Stimulated activated CD4-positive, alpha-beta T cell treated with anti-CD3 and anti-CD28 coated beads, Interleukin-12 subunit alpha, Interleukin-12 subunit beta, amount 100 ng/mL, for 48 hours (primary cell): ENCODE measurements around the gene NUP98.
"Not testable (repeated sequence)": the region's sequence is repeated elsewhere in the genome, so short reads cannot be mapped to it uniquely, and the experiment has no call there.

Experiments
- DNase-seq, 3 donors: peaks; one replicate each; pipeline ENCODE4 v3.0.0-alpha.2; 2020; ENCODE audit warnings: low read depth in 2 of 3, low spot score in 1 of 3

The NUP98 gene

DNA sequence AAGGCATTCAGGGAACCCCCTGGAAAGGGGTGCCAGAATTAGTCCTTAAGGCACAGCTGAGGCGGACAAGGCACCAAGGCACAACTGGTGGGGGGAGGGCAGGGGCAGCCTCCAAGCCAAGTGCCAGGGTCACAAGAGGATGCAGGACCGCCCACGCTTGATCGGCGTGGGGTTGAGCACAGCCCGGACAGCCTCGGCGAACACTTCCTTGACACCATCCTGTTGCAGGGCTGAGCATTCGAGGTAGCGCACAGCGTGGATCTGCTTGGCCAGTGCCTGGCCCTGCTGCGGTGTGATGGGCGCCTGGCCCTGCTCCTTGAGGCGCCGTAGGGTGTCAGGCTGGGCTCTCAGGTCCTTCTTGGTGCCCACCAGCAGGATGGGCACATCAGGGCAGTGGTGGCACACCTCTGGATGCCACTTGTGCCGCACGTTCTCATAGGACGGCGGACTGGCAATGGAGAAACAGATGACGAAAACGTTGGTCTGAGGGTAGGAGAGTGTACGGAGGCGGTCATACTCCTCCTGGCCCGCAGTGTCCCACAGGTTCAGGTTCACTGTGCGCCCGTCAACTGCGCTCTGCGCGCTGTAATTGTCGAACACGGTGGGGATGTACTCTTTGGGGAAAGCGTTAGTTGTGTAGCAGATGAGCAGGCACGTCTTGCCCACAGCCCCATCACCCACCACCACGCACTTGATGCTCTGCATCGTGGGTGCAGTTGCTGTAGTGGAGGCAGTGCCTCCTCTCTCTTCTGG, 30.3 kb upstream of the NUP98 start:
- DNase-seq, result no peak

DNA sequence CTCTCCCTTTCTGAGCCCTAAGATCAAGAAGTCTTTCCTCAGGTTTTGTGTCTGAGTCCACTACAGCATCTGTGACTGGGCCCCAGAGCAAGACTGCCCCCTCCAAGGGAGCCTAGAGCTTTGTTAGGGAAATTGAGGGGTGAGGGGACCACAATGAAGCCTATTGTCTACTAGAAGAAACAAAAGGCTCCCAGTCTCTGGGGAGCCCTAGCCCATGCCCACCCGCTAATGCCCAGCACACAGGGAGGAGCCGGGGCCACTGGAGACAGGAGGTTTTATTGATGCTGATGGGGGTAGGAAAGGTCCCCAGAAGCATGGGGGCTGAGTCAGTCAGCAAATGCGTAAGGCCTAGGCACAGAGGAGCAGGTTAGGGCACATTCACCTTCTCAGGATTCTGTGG, 29.4 kb upstream of the NUP98 start:
- DNase-seq, result no peak

DNA sequence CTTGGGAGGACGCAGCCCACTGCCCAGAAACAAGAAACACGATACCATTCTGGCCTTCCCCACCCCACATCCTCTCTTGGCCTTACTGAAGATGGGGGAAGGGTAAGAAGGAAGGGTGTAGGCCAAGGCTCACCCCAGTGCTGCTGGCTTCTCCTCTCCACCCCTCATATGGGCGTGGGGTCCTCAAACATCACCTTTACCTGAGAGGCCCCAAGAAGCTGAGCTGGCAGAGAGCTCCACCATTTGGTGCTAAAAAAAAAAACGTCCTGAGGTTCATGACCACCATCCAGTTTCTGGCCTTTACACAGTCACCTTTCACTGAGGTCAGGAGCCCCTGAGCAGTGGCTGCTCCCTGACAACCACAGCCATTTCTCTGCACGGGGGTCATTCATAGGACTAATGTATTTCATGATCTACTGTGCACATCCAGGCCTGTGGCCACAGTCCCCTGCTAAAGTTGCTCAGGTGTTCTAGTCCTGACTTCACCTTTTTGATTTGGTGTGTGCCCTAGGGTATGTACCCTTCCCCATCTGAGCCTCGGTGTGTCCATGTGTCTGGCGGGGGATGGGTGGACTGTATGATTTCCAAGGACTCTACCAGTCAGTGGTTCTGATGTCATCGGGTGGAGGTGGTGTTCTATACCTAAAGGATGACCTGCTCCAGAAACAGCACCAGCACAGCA, 28.3 kb upstream of the NUP98 start:
- DNase-seq, result no peak

DNA sequence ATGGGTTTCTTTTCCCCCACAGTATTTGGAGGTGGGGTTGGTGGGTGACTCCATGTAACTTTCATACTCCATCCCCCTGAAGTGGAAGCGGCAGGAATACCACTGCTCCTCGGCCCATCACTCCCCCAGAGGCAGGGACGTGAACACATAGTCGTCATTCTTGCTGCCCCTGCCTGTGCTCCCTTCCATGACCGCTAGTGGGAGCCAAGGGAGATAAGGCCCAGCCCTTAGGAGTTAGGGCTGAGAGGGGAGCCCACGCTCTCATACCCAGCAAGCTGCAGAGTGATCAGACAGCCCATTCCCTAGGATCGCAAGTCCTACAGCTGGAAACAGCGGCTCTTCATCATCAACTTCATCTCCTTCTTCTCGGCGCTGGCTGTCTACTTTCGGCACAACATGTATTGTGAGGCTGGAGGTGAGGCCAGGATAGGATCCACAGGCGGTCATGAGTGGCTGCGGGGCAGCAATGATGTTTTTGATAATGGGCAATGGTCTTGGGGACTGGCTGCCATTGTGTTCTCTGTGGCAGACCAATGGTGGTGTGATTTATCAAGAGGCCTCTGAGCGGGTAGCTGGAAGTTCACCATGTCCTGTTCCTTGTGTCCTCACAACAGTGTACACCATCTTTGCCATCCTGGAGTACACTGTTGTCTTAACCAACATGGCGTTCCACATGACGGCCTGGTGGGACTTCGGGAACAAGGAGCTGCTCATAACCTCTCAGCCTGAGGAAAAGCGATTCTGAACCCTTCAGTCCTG, 27.5 kb upstream of the NUP98 start:
- DNase-seq, result peak; percentile 69 to 83 (median 76)

DNA sequence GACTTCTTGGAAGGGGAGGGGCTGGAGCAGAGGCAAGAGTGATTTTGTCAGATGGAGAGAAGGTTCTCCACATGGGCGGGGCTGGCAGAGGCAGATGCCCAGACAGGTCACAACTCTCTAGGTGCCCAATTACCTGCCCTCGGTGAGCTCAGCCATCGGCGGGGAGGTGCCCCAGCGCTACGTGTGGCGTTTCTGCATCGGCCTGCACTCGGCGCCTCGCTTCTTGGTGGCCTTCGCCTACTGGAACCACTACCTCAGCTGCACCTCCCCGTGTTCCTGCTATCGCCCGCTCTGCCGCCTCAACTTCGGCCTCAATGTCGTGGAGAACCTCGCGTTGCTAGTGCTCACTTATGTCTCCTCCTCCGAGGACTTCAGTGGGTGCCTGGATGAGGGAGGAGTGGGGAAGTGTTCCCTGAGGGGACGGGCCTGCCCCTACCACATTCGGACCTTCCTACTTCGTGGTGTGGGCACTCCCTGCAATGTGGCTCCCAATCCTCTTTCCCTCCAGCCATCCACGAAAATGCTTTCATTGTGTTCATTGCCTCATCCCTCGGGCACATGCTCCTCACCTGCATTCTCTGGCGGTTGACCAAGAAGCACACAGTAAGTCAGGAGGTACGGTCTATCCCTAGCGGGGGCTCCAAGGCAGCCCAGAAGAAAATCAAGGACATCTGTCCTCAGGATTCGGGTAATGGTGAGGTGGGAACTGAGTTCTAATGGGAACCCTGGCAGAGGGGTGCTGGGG, 26.6 kb upstream of the NUP98 start:
- DNase-seq, result no peak

DNA sequence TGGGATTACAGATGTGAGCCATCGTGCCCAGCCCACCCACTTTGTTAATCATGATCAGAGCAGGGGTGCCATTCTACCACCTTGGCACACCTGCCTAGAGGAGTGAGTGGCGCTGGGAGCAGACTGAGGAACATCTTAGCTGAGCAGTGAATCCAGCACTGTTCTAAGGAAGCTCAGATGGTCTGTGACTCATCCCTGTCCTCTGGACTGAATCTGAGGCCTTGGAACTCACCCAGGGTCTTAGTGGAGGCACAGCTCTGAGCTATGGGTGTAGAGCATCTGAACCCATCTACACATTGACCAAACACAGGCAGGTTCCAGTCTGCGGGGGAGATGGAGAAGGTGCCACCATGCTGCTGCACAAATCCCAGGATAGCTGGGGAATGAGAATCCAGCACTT, 25.9 kb upstream of the NUP98 start:
- DNase-seq, result no peak

DNA sequence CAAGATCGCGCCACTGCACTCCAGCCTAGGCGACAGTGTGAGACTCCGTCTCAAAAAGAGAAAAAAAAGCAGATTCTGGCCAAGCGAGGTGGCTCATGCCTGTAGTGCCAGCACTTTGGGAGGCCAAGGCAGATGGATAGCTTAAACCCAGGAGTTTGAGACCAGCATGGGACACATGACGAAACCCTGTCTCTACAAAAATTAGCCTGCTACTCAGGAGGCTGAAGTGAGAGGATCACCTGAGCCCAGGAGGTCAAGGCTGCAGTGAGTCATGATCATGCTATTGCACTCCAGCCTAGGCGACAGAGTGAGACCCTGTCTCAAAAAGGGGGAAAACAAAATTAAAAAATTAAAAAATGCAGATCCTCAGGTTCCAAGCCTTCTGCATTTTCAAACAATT, 25.0 kb upstream of the NUP98 start:
- DNase-seq, result no peak

DNA sequence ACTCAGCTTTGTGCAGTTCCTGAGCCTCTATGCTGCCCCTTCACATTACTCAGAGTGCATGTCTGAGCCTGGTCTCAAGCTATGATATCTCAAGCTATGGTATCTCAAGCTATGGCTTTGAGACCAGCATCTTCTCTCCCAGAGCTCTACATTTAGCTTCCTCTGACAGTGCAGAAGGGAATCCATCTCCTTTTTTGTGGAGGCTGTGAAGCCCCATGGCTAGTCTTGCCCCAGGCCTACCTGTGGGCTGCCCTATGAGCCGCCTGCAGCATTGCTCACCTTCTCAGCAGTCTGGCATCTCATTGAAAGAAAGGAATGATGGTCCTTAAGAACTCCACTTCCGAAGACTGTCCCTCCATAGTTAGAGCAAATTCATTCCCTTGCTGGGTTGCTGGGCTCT, 23.6 kb upstream of the NUP98 start:
- DNase-seq, result no peak

DNA sequence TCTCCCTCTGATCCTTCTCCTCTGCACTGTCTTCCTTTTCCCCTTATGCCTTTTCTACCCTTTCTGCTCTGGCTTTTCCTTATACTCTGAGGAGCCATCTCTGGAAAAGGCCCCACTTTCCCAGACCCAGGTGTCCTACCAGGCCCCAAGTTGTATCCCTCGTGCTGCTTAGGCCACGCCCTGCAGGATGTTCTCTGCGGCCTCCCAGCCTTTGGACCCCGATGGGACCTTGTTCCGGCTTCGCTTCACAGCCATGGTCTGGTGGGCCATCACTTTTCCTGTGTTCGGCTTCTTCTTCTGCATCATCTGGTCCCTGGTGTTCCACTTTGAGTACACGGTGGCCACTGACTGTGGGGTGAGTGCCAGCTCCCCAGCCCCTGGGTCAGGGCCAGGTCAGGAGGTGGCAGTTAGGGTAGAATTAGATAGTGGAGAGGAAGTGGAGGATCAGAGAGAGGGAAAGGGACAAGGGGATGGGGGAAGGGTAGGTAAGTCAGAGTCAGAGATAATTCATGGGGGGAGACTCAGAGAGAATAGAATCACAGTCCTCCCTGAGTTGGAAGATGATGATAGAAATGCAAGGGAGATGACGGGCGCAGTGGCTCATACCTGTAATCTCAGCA, 19.9 kb upstream of the NUP98 start:
- no peak for DNase-seq

DNA sequence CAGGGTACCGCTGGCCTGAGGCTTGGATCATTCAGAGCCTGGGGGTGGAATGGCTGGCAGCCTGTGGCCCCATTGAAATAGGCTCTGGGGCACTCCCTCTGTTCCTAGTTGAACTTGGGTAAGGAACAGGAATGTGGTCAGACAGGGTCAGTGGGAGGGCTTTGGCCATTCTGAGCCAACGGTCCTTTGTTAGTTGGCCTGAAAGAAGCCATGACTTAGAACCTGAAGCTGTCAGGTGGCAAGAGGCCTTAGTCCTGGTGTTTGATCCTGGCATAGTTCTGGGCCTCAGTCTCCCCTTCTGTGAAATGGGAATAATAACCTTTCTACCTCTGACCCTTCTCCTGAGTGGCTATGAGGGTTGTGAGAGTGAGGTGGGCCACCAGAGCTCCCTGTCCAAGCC, 19.3 kb upstream of the NUP98 start:
- no peak for DNase-seq

DNA sequence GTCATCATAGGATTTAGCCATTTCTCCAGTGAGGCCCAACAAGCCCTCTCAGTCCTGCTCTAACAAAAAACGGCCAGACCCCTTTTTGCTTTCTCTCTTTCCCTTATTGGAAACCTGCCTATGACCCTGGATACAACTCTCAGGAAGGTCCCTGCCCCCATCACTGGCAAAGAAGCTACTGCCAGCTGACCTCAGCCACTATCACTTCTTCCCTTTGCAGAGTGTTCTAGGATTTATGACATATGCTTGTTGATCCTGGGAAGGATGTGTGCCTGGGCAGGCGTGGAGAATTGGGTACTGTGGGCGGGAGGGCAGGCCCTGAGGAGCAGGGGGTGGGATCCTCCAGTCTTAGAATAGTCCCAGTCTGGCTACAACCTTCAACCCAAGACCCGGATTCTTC, 18.5 kb upstream of the NUP98 start:
- no peak for DNase-seq

DNA sequence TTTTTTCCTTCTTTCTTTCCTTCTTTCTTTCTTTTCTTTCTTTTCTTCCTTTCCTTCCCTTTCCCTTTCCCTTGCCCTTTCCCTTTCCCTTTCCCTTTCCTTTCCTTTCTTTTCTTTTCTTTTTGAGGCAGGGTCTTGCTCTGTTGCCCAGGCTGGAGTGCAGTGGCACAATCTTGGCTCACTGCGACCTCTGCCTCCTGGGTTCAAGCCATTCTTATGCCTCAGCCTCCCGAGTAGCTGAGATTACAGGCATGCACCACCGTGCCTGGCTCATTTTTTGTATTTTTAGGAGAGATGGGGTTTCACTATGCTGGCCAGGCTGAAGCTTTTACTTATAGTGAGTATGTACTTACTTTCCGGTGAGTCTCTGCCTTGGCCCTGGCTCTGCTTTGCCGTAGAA, 17.5 kb upstream of the NUP98 start:
- not testable (repeated sequence) for DNase-seq

DNA sequence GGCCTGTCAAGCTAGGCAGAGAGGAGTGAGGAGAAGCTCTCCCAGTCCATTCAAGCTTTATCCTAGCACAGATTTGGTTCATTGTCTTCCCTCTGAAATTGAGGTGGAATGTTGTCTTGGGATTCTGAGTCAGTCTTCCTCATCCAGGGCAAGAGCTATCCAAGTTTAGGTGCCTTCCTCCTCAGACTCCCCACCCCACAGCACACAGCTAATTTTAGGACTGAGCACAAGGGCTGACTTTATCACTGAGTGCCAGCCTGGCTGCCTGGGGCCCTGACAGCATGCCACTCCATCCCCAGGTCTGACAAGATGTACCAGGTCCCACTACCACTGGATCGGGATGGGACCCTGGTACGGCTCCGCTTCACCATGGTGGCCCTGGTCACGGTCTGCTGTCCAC, 13.6 kb upstream of the NUP98 start:
- no peak for DNase-seq

DNA sequence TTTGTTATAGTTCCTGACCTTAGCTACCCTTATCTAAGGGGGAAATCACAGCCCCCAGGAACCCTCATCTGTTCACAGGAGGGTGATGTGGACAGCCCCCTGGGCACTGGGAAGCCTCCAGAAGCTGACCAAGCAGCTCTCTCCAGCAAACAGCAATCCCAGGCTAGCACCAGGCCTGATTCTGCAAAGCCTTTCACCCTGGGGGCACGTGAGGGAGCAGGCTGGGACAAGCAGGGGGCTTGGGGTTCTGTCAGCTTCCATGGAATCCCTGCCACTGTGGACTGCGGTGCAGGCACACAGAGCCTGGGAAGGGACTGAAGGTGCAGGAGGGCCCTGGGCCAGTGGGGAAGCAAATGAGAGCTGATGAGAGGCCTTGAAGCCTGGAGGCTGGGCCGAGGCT, 13.1 kb upstream of the NUP98 start:
- DNase-seq, result no peak

DNA sequence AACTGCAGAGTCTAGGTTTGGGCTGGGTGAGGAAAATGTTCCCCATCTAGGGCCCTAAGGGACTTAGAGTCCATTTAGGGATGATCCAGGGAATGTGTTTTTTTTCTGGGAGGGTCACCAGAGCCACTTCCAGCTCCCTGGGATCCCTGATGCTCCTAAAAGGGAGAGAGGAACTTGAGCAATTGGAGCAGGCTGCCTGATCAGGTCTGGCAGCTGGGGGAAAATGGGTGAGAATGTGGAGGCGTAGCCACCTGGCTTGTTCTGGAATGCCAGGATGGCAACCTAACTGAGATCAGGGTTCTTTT, 12.2 kb upstream of the NUP98 start:
- DNase-seq, result no peak

DNA sequence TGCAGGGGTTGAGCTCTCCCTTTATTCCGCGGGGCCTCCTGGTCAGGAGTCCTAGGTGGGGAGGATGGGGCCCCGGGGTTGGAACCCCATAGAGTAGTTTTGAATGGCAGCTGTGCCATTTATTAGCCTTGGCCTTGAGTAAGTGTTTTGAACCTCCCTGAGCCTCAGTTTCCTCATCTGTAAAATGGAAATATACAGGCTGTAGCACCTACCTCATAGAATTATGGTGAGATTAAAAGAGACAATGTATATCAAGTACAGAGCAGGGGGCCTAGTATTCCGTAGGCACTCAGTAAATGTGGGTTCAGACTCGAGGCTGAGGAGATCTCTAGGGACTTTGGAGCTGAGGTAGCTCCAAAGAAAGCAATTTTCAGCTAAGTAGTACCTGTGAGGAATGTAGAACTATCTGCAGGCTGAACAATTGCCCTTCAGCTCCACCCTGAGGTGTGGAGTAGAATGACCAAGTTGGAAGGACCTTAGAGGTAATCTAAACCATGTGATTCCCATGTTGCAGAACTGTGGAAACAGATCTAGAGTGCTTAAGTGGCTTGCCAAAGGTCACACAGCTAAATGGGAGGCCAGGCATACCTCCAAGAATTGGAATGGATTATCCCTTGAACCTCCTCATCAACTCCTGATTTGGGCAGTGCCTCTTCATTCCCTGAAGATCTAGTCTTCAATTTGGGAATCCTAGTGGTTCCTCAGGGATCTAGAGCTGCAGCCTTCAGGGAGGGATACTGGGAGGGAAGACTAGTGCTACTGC, 11.7 kb upstream of the NUP98 start:
- peak in 1 of 3 donors; percentile 27 for DNase-seq

DNA sequence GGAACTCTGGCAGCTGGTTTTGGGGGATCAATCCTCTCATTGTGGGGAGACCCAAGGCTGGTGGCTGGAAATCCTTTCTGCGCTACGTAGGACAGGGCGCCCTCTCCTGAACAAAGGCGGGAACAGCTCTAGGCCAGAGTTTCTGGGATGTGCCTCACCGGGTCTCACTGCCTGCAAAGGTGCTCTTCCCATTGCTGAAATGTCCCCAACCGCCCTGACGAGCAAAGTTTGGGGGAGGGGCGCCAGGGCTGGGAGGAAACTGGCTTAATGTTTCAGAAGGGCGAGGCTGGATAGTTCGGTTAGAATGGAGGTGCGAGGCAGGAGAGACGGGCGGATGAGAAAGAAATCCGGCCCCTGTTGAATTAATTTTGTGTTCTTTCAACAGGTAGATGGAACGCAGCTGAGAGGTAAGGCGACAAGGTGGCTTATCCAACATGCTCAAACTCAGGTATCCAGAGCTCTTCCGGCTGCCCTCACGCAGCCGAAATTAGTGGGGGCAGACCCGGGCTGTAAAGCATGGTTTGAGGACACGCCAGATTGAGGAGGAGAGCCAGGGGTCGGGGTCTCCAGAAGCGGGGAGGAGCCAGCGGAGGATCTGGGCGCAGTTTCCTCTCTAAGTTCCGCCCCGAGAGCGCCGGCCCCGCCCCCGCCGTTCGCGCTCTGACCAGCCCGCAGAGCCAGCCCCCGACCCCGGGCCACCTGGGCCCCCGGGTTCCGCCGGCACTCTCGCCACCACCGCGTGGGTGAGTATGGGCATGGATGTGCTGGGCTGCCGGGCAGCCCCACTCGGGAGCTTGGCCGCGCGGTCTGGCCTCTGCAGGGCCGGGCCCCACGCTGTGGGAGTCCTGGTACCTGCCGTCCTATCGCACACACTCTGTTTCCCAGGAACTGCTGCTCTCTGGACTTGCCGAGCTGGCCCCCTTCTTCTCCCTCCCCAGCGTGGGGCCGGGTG, 10.8 kb upstream of the NUP98 start, which contains the start of gene PGAP2:
Gene PGAP2 (plus strand): TSS at position 652 of the 952 bp plus-strand sequence. CDS start 2,700 bp downstream, outside the sequence.
- peak in 2 of 3 donors; percentile 27 to 49 for DNase-seq

DNA sequence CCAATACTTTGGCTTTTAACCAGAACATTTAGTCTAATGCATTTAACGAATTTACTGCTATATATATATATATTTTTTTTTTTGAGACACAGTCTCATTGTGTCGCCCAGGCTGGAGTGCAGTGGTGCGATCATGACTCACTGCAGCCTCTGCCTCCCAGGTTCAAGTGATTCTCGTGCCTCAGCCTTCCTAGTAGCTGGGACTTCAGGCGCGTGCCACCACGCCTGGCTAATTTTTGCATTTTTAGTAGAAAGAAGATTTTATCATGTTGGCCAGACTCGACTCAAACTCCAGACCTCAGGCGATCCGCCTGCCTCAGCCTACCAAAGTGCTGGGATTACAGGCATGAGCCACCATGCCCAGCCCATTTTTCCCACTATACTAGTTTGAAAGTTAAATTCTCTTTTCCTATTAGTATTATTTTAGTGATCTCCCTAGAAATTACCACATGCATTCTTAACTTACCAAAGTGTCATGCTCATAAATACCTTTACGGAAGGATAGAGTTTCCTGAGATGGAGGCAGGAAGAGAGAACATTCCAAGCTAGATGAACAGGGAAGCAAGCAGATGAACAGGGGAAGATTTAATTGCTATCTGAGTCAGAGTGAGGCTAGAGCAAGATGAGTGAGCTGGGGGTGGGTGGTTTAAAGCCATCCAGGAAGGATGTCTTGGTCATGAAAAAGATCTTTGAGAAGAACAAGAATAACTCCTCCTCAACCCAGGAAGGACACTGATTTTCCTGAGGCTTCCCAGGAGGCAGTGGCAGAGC, 6.6 kb upstream of the NUP98 start:
- no peak for DNase-seq
